K562 (cell line): Measurements from ENCODE around the gene UFC1. TPM values are rescaled to one million over a fixed set of nuclear protein-coding genes. Genes with fewer than 3 reads are reported as not detected.

Experiments used
- ATF1 ChIP-seq, 2 experiments: fragments of 450-650 bp in 1 of 2; IDR thresholded peaks; 2 replicates each; pipeline ENCODE4 v1.6.1; 2016; ENCODE audit warnings: missing compliant biosample characterization in 1 of 2, missing genetic modification characterization in 1 of 2
- BRF1 ChIP-seq: IDR thresholded peaks from 3 replicates; pipeline ENCODE4 v1.6.1; 2011; ENCODE audit warnings: borderline replicate concordance, mild to moderate bottlenecking; ENCODE audit not compliant: insufficient read length; ENCODE audit errors: extremely low read depth
- ETV5 ChIP-seq: sonication (generic); formaldehyde crosslinking; IDR thresholded peaks from 2 replicates; pipeline ENCODE4 v1.4.0; 2020; ENCODE audit warnings: low read depth, mild to moderate bottlenecking, missing genetic modification reagents
- GABPA ChIP-seq: fragments of 200-800 bp; sonication (Bioruptor generic); conservative IDR thresholded peaks from 2 replicates; pipeline ENCODE4 v1.6.1; 2016; ENCODE audit warnings: low read depth, missing genetic modification characterization, missing compliant biosample characterization
- NFATC3 ChIP-seq: fragments of 450-650 bp; IDR thresholded peaks from 2 replicates; pipeline ENCODE4 v1.6.1; 2017; ENCODE audit warnings: mild to moderate bottlenecking
- PBX2 ChIP-seq, 2 experiments: IDR thresholded peaks in 1 of 2; conservative IDR thresholded peaks in 1 of 2; 2 replicates each; pipeline ENCODE4 v1.6.1; 2016; ENCODE audit warnings: low read depth in 2 of 2, mild to moderate bottlenecking in 1 of 2, missing compliant biosample characterization in 1 of 2, missing genetic modification characterization in 1 of 2, moderate library complexity in 1 of 2
- SMARCA5 ChIP-seq: fragments of 450-650 bp; IDR thresholded peaks from 2 replicates; pipeline ENCODE4 v1.6.1; 2016
- U2AF1 ChIP-seq: fragments of 200-400 bp; formaldehyde crosslinking; optimal IDR thresholded peaks from 2 replicates; pipeline ENCODE3; 2017; ENCODE audit warnings: mild to moderate bottlenecking, low read depth, low read length, moderate library complexity
- ZBTB11 ChIP-seq, 3 experiments: fragments of 200-800 bp in 1 of 3; fragments of 250-450 bp in 1 of 3; fragments of 450-650 bp in 1 of 3; sonication (Bioruptor Pico) in 1 of 3; sonication (Bioruptor generic) in 1 of 3; formaldehyde crosslinking in 1 of 3; IDR thresholded peaks; 2 replicates each; pipeline versions ENCODE4 v1.6.1 to v1.8.0; 2016 to 2022; ENCODE audit warnings: mild to moderate bottlenecking in 2 of 3, missing genetic modification characterization in 2 of 3, missing compliant biosample characterization in 1 of 3, moderate library complexity in 1 of 3
- ZBTB40 ChIP-seq, 2 experiments: fragments of 450-650 bp in 1 of 2; sonication (generic) in 1 of 2; formaldehyde crosslinking in 1 of 2; IDR thresholded peaks; 2 replicates each; pipeline versions ENCODE4 v1.7.1 to v1.9.0; 2016 to 2022; ENCODE audit warnings: inconsistent platforms in 1 of 2, mild to moderate bottlenecking in 1 of 2, missing genetic modification reagents in 1 of 2
- polyA plus RNA-seq, 8 experiments: library from polyadenylated mRNA; depleted of rRNA in 4 of 8; stranded (reverse) in 5 of 8; unstranded in 3 of 8; fragments of >200 nt; fragmentation: Nextera tagmentation in 2 of 8; fragmentation: Illumina TruSeq in 1 of 8; extraction: Ambion mirVana in 2 of 8; extraction: Trizol in 1 of 8; gene quantifications; 2 replicates each; pipeline versions ENCODE4 v1.2.1 to v1.2.3, GENCODE V29; 2011 to 2014; ENCODE audit warnings: inconsistent platforms in 1 of 8, missing spikeins in 1 of 8
- total RNA-seq, 7 experiments: library from RNA; depleted of rRNA in 6 of 7; stranded (reverse); fragments of >200 nt in 6 of 7; fragmentation: Illumina TruSeq in 2 of 7; extraction: Trizol in 2 of 7; gene quantifications; 2 replicates each; pipeline versions ENCODE4 v1.2.1 to v1.2.3, GENCODE V29; 2011 to 2021; ENCODE audit warnings: low replicate concordance in 1 of 7

UFC1 gene
- total and polyA plus RNA-seq, 9 of the 15 experiments (the other 6 are each of a cell fraction or from before 2014, with no cell fraction given) = 92.8 to 220 (median 161) TPM

GRCh38 chr1:161162052-161162451, 8.3 kb downstream of the UFC1 start (continued):
- TF ChIP-seq NFATC3 (no peak), U2AF1 (no peak), ETV5 (CRISPR knock-in tag) (peak; percentile 84; the same call in 1 of the 2 replicates), SMARCA5 (no peak), GABPA (0 out of 2 replicates have a peak, but pooled peaks have one; percentile 23), PBX2 (CRISPR knock-in tag; IDR thresholded peaks at IDR 0.05; ENCODE audit: low read depth) (no peak), PBX2 (tag; conservative IDR thresholded peaks at IDR 0.05; ENCODE audit: low read depth) (no peak), ZBTB11 (CRISPR knock-in tag; IDR thresholded peaks at IDR 0.05) (0 out of 6 replicates have a peak, but pooled peaks of 1 of the 3 experiments have one; percentile 21), BRF1 (no peak), ZBTB40 (IDR thresholded peaks at IDR 0.05) (peak; percentile 35; the same call in 1 of the 2 replicates), ZBTB40 (CRISPR knock-in tag; IDR thresholded peaks at IDR 0.05) (no peak), ATF1 (CRISPR knock-in tag; IDR thresholded peaks at IDR 0.05) (no peak), ATF1 (tag; IDR thresholded peaks at IDR 0.05) (0 out of 2 replicates have a peak, but pooled peaks have one; percentile 11)
